ENCODE data around the gene NUP93.
"Not testable (repeated sequence)": the region's sequence is repeated elsewhere in the genome, so short reads cannot be mapped to it uniquely, and the experiment has no call there.

NUP93 gene

DNA sequence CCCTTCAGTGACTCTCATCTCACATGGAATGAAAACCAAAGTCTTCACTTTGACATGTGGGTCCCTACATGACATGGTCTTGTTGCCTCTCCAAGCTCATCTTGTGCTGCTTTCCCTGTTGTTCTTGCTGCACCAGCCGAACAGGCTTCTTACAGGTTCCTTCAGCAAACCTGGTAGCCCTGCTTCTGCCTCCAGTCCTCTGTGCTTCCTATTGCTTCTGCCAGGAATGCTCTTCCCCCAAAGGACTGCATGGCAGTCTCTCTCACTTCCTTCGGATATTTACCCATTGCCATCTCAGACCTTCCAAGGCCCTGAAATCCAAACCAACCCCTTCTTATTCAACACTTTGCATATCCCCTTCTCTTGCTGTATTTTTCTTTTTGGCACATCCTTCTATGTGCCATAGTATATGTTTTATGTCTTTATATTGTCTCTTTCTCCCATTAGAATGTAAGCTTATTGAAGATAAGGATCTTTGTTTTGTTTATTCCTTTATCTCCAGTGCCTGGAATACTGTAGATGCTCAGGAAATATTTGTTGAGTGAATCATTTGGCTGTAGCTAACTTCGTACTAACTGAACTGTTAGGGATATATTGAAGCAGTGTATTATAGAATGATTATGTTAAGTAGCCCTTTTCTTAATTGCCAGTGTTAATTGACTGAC lies 77.2 kb downstream of the NUP93 start:
- H3K4me1 ChIP-seq (ENCODE audit: control insufficient read depth in 2 of 2, insufficient read depth in 2 of 2, low read length in 2 of 2), result no peaks in the 10 kb centered on the region
- H3K9ac ChIP-seq (ENCODE audit: low read depth in 1 of 2, low read length in 2 of 2), result no peak overlapping the region
- no peak overlapping the region for H3K4me3 ChIP-seq (ENCODE audit: low read length in 2 of 2)
- no peak overlapping the region for H3K27ac ChIP-seq (ENCODE audit: low read depth in 2 of 2, low read length in 2 of 2)
- peaks cover 0 to 26% of the 10 kb centered on the region in 2 donors for H3K36me3 ChIP-seq (ENCODE audit: control insufficient read depth in 2 of 2, insufficient read depth in 2 of 2, low read length in 2 of 2)
- H3K9me3 ChIP-seq (ENCODE audit: control insufficient read depth in 2 of 2, low read length in 2 of 2), result no peaks in the 10 kb centered on the region
- H3K27me3 ChIP-seq (ENCODE audit: control insufficient read depth in 2 of 2, insufficient read depth in 2 of 2, low read length in 2 of 2), result no peaks in the 10 kb centered on the region

GRCh38 chr16:56807676-56808067 lies 77.7 kb downstream of the NUP93 start:
- H3K9ac ChIP-seq (ENCODE audit: low read depth in 1 of 2, low read length in 2 of 2); H3K4me1 ChIP-seq (ENCODE audit: control insufficient read depth in 2 of 2, insufficient read depth in 2 of 2, low read length in 2 of 2); H3K4me3 ChIP-seq (ENCODE audit: low read length in 2 of 2); H3K27ac ChIP-seq (ENCODE audit: low read depth in 2 of 2, low read length in 2 of 2); H3K27me3 ChIP-seq (ENCODE audit: control insufficient read depth in 2 of 2, insufficient read depth in 2 of 2, low read length in 2 of 2); H3K9me3 ChIP-seq (ENCODE audit: control insufficient read depth in 2 of 2, low read length in 2 of 2): not testable (repeated sequence)
- H3K36me3 ChIP-seq (ENCODE audit: control insufficient read depth in 2 of 2, insufficient read depth in 2 of 2, low read length in 2 of 2), result peaks cover 0 to 26% of the 10 kb centered on the region in 2 donors

DNA sequence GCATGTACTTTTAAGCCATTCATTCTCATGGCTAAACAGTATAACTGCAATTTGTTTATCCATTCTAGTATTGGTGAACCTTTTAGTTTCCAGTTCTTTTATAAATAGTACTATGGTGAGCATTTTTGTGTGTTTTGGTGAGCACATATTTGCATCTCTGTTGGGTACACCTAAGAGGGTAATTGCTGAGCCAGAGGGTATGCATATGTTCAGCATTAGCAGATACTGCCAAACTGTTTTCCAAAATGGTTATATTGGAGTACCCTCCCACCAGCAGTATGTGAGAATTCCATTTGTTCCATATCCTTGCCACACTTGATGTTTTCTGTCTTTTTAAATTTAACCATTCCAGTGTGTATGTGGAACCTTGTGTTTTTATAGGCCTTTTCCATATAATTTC lies 81.0 kb downstream of the NUP93 start:
- H3K4me3 ChIP-seq (ENCODE audit: low read length in 2 of 2), result no peak overlapping the region
- peaks cover 0 to 14% of the 10 kb centered on the region in 2 donors for H3K36me3 ChIP-seq (ENCODE audit: control insufficient read depth in 2 of 2, insufficient read depth in 2 of 2, low read length in 2 of 2)
- no peak overlapping the region for H3K9ac ChIP-seq (ENCODE audit: low read depth in 1 of 2, low read length in 2 of 2)
- H3K4me1 ChIP-seq (ENCODE audit: control insufficient read depth in 2 of 2, insufficient read depth in 2 of 2, low read length in 2 of 2), result no peaks in the 10 kb centered on the region
- H3K27ac ChIP-seq (ENCODE audit: low read depth in 2 of 2, low read length in 2 of 2), result no peak overlapping the region
- no peaks in the 10 kb centered on the region for H3K9me3 ChIP-seq (ENCODE audit: control insufficient read depth in 2 of 2, low read length in 2 of 2)
- no peaks in the 10 kb centered on the region for H3K27me3 ChIP-seq (ENCODE audit: control insufficient read depth in 2 of 2, insufficient read depth in 2 of 2, low read length in 2 of 2)

DNA sequence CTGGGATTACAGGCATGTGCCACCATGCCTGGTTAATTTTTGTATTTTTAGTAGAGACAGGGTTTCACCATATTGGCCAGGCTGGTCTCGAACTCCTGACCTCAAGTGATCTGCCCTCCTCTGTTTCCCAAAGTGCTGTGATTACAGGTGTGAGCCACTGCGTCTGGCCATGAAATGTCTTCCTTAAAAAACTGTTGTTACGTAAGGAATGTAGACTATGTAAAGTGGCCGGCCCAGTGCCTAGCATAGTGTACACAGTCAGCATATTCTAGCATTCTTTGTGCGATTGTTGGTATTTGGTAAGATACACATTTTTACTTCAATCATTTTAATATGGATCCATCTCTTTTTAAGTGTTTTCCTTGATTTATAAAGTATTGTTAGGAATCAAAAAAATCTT lies 81.7 kb downstream of the NUP93 start:
- H3K9me3 ChIP-seq (ENCODE audit: control insufficient read depth in 2 of 2, low read length in 2 of 2); H3K4me1 ChIP-seq (ENCODE audit: control insufficient read depth in 2 of 2, insufficient read depth in 2 of 2, low read length in 2 of 2); H3K27ac ChIP-seq (ENCODE audit: low read depth in 2 of 2, low read length in 2 of 2); H3K36me3 ChIP-seq (ENCODE audit: control insufficient read depth in 2 of 2, insufficient read depth in 2 of 2, low read length in 2 of 2); H3K9ac ChIP-seq (ENCODE audit: low read depth in 1 of 2, low read length in 2 of 2); H3K27me3 ChIP-seq (ENCODE audit: control insufficient read depth in 2 of 2, insufficient read depth in 2 of 2, low read length in 2 of 2); H3K4me3 ChIP-seq (ENCODE audit: low read length in 2 of 2): not testable (repeated sequence)

DNA sequence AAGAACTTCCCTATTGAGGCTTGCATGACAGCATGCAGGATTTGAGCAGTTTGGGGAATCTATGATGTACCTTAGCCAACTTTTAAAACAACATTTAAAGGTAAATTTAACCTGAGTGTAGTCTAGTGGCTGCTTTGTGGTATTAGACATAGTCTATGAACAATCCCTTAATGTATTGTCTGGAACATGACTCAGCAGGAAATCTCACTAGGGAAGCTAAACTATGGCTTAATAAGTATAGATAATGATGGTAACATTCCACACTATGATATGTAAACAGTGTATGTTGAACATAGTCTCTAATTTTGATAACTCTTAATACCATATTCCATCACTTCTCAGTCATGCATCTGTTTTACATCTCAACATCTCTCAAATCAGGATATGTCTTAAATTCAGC lies 83.0 kb downstream of the NUP93 start:
- no peaks in the 10 kb centered on the region for H3K36me3 ChIP-seq (ENCODE audit: control insufficient read depth in 2 of 2, insufficient read depth in 2 of 2, low read length in 2 of 2)
- H3K9me3 ChIP-seq (ENCODE audit: control insufficient read depth in 2 of 2, low read length in 2 of 2), result no peaks in the 10 kb centered on the region
- no peaks in the 10 kb centered on the region for H3K4me1 ChIP-seq (ENCODE audit: control insufficient read depth in 2 of 2, insufficient read depth in 2 of 2, low read length in 2 of 2)
- H3K27ac ChIP-seq (ENCODE audit: low read depth in 2 of 2, low read length in 2 of 2), result no peak overlapping the region
- H3K4me3 ChIP-seq (ENCODE audit: low read length in 2 of 2), result no peak overlapping the region
- H3K9ac ChIP-seq (ENCODE audit: low read depth in 1 of 2, low read length in 2 of 2), result no peak overlapping the region
- H3K27me3 ChIP-seq (ENCODE audit: control insufficient read depth in 2 of 2, insufficient read depth in 2 of 2, low read length in 2 of 2), result no peaks in the 10 kb centered on the region

- Histone ChIP-seq H3K9me3 (ENCODE audit: control insufficient read depth in 2 of 2, low read length in 2 of 2) (no peaks in the 10 kb centered on the region), H3K27me3 (ENCODE audit: control insufficient read depth in 2 of 2, insufficient read depth in 2 of 2, low read length in 2 of 2) (no peaks in the 10 kb centered on the region), H3K4me3 (ENCODE audit: low read length in 2 of 2) (no peak overlapping the region), H3K36me3 (ENCODE audit: control insufficient read depth in 2 of 2, insufficient read depth in 2 of 2, low read length in 2 of 2) (peaks cover 0 to 5% of the 10 kb centered on the region in 2 donors), H3K27ac (ENCODE audit: low read depth in 2 of 2, low read length in 2 of 2) (no peak overlapping the region), H3K9ac (ENCODE audit: low read depth in 1 of 2, low read length in 2 of 2) (no peak overlapping the region), H3K4me1 (ENCODE audit: control insufficient read depth in 2 of 2, insufficient read depth in 2 of 2, low read length in 2 of 2) (no peaks in the 10 kb centered on the region)
Measured at GRCh38 chr16:56814537-56815432, 84.9 kb downstream of the NUP93 start.

- Histone ChIP-seq H3K4me1 (ENCODE audit: control insufficient read depth in 2 of 2, insufficient read depth in 2 of 2, low read length in 2 of 2) (no peaks in the 10 kb centered on the region), H3K9ac (ENCODE audit: low read depth in 1 of 2, low read length in 2 of 2) (no peak overlapping the region), H3K9me3 (ENCODE audit: control insufficient read depth in 2 of 2, low read length in 2 of 2) (no peaks in the 10 kb centered on the region), H3K27ac (ENCODE audit: low read depth in 2 of 2, low read length in 2 of 2) (no peak overlapping the region), H3K4me3 (ENCODE audit: low read length in 2 of 2) (no peak overlapping the region), H3K27me3 (ENCODE audit: control insufficient read depth in 2 of 2, insufficient read depth in 2 of 2, low read length in 2 of 2) (no peaks in the 10 kb centered on the region), H3K36me3 (ENCODE audit: control insufficient read depth in 2 of 2, insufficient read depth in 2 of 2, low read length in 2 of 2) (peaks cover 2 to 13% of the 10 kb centered on the region in 2 donors)
Measured at GRCh38 chr16:56815721-56816120, 85.8 kb downstream of the NUP93 start.

DNA sequence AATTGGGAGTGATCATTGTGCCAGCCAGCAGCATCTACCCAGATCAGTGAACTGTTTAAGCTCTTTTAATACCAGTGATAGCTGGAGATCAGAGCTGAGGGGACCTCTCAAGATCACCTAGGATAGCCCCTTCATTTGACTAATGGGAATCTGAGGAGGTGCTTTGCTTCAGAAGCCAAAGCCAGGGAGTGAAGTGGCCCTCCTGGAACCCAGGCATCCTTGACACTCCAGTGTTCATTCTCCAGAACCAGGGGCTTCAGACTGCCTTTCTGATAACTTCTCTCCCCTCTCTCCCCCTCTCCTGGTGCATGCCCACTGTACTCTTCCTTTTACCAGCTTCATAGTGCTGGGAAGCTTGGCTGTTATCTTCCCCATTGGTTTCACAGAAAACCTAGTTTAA lies 87.1 kb downstream of the NUP93 start:
- Histone ChIP-seq H3K9me3 (ENCODE audit: control insufficient read depth in 2 of 2, low read length in 2 of 2) (no peaks in the 10 kb centered on the region), H3K36me3 (ENCODE audit: control insufficient read depth in 2 of 2, insufficient read depth in 2 of 2, low read length in 2 of 2) (peaks cover 2 to 18% of the 10 kb centered on the region in 2 donors), H3K27ac (ENCODE audit: low read depth in 2 of 2, low read length in 2 of 2) (no peak overlapping the region), H3K4me3 (ENCODE audit: low read length in 2 of 2) (no peak overlapping the region), H3K4me1 (ENCODE audit: control insufficient read depth in 2 of 2, insufficient read depth in 2 of 2, low read length in 2 of 2) (no peaks in the 10 kb centered on the region), H3K9ac (ENCODE audit: low read depth in 1 of 2, low read length in 2 of 2) (no peak overlapping the region), H3K27me3 (ENCODE audit: control insufficient read depth in 2 of 2, insufficient read depth in 2 of 2, low read length in 2 of 2) (no peaks in the 10 kb centered on the region)

DNA sequence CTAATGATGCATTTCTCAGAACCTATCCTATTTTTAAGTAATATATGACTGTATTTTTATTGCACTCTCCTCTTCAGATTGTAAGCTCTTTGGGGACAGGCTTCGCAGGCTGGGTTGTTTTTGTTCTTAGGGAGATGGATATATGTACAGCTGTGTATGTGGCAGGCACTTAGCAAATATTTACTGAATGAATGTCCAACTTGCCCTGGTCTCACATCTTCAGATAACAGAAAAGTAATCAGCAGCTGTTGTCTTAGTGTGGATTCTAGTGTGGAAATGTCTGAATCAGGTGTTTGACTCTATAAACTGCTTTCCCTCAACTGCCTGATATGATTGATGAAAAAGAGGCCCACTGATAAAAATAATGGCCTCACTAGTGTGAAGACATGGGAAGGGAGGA lies 88.0 kb downstream of the NUP93 start:
- Histone ChIP-seq H3K9ac (ENCODE audit: low read depth in 1 of 2, low read length in 2 of 2) (no peak overlapping the region), H3K36me3 (ENCODE audit: control insufficient read depth in 2 of 2, insufficient read depth in 2 of 2, low read length in 2 of 2) (peaks cover 2 to 20% of the 10 kb centered on the region in 2 donors), H3K9me3 (ENCODE audit: control insufficient read depth in 2 of 2, low read length in 2 of 2) (no peaks in the 10 kb centered on the region), H3K27me3 (ENCODE audit: control insufficient read depth in 2 of 2, insufficient read depth in 2 of 2, low read length in 2 of 2) (no peaks in the 10 kb centered on the region), H3K27ac (ENCODE audit: low read depth in 2 of 2, low read length in 2 of 2) (no peak overlapping the region), H3K4me3 (ENCODE audit: low read length in 2 of 2) (no peak overlapping the region), H3K4me1 (ENCODE audit: control insufficient read depth in 2 of 2, insufficient read depth in 2 of 2, low read length in 2 of 2) (no peaks in the 10 kb centered on the region)

DNA sequence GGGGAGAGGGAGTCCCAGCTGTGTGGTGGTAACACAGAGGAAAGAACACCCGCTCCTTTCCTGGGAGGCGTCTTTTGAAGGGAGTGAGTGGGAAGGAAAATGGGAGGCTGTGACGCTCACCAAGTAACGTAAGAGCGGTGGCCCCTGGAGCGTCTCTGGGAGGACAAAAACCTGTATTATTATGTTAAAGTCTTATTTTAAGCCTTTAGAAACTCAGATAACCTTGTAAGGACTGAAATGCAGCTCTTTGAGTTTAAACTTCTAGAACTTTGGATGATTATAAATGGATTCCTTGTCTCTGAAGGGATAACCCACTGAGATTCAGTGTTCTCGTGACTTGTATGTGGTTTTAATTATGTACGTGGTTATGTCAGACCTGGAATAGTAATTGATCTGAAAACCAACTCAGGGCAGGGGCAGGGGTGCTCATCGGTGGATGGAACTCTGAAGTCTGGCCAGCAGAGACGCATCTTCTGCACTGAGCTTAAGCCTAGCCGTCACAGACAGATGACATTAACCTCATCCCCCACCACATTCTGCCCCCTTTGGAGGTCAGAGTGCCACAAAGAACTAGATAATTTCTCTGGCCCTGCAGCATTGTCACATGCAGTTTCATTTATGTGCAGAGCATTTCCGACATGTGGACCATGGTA lies 93.3 kb downstream of the NUP93 start:
- Histone ChIP-seq H3K4me1 (ENCODE audit: control insufficient read depth in 2 of 2, insufficient read depth in 2 of 2, low read length in 2 of 2) (peaks cover 4 to 5% of the 10 kb centered on the region in 2 donors), H3K9me3 (ENCODE audit: control insufficient read depth in 2 of 2, low read length in 2 of 2) (no peaks in the 10 kb centered on the region), H3K27me3 (ENCODE audit: control insufficient read depth in 2 of 2, insufficient read depth in 2 of 2, low read length in 2 of 2) (no peaks in the 10 kb centered on the region), H3K27ac (ENCODE audit: low read depth in 2 of 2, low read length in 2 of 2) (no peak overlapping the region), H3K4me3 (ENCODE audit: low read length in 2 of 2) (no peak overlapping the region), H3K9ac (ENCODE audit: low read depth in 1 of 2, low read length in 2 of 2) (no peak overlapping the region), H3K36me3 (ENCODE audit: control insufficient read depth in 2 of 2, insufficient read depth in 2 of 2, low read length in 2 of 2) (peaks cover 2 to 24% of the 10 kb centered on the region in 2 donors)

Measured in mucosa of rectum (tissue), 2 donors.